ENCODE data around the gene THBS2.
A peak's percentile ranks its signal among the peaks of the same experiment; 100 is the strongest.
"Not testable (repeated sequence)": the region's sequence is repeated elsewhere in the genome, so short reads cannot be mapped to it uniquely, and the experiment has no call there.

THBS2 gene

DNA sequence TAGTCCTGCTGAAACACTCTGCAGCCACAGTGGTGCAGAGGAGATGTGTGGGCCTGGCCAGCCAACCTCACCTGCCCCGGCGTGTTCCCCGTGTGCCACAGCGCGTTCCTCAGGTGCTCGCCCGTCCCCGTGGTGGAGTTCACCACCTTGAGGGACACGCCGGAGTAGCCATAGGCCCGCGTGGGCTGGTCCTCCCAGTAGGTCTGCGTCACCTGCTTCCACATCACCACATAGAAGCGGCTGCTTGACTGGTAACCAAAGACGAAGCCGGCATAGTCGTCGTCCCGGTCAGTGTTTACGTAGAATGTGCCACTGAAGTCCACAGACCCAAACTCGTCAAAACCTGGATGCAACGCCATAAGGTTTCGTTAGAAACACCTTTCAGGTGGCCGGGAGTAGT lies 31.5 kb downstream of the THBS2 start:
- in situ Hi-C loops (cut with HindIII; ENCODE audit: low pct_ligation_motif_present, low pct_unique_long_range_greater_than_20kb, low sequenced_read_pairs): no loop called here
- DNase-seq: no peak

DNA sequence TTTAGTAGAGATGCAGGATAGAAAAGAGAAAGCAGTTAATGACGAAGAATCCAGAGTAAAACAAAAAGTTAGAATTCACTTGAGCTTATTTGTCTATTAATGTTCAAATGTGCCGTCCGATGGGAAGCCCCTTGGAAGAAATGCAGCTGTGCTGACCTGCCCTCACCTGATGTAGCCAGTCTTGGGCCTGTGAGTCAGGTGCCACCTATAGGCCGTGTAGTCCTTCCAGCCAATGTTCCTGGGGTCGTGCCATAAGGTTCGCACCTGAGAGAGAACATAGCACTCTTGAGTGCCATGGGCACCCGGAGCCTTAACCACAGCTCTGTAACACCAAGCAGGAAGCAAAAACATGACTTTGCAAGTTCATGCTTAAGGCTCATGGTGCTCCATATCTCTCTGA lies 32.4 kb downstream of the THBS2 start:
- DNase-seq: no peak
- in situ Hi-C loops (cut with HindIII; ENCODE audit: low pct_ligation_motif_present, low pct_unique_long_range_greater_than_20kb, low sequenced_read_pairs): no loop called here

GRCh38 chr6:169220068-169220964 lies 33.3 kb downstream of the THBS2 start:
- in situ Hi-C loops (cut with HindIII; ENCODE audit: low pct_ligation_motif_present, low pct_unique_long_range_greater_than_20kb, low sequenced_read_pairs): no loop called here
- no peak for DNase-seq

DNA sequence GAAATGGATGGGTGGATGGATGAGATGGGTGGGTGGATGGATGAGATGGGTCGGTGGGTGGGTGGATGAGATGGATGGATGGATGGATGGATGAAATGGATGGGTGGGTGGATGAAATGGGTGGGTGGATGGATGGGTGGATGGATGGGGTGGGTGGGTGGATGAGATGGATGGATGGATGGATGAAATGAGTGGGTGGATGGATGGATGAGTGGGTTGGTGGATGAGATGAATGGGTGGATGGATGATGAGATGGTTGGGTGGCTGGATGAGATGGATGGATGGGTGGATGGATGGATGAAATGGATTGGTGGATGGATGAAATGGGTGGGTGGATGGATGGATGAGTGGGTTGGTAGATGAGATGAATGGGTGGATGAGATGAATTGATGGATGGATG lies 35.7 kb downstream of the THBS2 start:
- in situ Hi-C loops (cut with HindIII; ENCODE audit: low pct_ligation_motif_present, low pct_unique_long_range_greater_than_20kb, low sequenced_read_pairs): no loop called here

DNA sequence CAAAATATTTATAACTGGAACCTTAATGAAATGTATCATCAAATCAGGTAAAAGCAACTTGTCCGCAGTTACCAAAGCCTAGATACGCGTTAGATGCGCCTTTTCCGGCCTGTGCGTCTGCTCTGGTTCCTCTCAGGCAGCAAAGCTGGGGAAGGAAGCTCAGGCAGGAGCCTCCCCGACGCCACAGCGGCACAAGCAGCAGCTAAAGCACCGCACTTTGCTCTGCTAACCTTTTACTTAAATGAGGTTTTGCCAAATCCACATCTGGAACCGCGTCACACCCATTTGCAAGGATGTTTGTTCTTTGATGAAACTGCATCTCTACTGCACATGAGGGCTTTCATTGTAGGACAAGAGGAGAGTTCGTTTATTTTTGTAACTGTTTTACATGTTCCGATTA lies 36.8 kb downstream of the THBS2 start:
- no peak for DNase-seq
- in situ Hi-C loops (cut with HindIII; ENCODE audit: low pct_ligation_motif_present, low pct_unique_long_range_greater_than_20kb, low sequenced_read_pairs): no loop called here

More for the DNA sequence above, 35.7 kb downstream of the THBS2 start:
- DNase-seq: no peak

DNA sequence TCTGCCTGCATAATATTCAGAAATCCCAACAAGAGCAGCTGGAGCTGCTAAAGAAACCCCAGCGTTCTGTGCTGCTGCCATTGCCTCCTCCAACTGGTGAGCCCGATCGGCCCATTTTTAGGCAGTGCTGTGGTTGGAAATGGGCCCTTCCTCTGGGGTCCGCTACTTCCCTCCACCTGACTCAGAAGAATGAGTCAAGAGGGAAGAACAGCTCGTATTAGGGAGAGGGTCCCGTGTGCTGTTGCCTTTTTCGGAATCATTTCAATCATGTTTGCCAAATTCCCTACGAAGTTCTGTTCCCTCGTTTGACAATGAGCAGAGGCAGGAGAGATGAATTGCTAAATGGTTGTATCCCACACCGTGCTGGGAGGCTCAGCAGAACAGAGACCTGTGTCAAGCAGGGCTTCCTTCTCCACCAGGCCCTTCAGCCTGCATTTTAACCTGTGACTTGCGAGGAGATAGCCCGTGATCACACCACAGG lies 38.4 kb downstream of the THBS2 start:
- no peak for DNase-seq
- in situ Hi-C loops (cut with HindIII; ENCODE audit: low pct_ligation_motif_present, low pct_unique_long_range_greater_than_20kb, low sequenced_read_pairs): no loop called here

- in situ Hi-C loops (cut with HindIII; ENCODE audit: low pct_ligation_motif_present, low pct_unique_long_range_greater_than_20kb, low sequenced_read_pairs): not testable (repeated sequence)
- peak; percentile 16 for DNase-seq
Measured at GRCh38 chr6:169214789-169215188, 38.9 kb downstream of the THBS2 start.

- in situ Hi-C loops (cut with HindIII; ENCODE audit: low pct_ligation_motif_present, low pct_unique_long_range_greater_than_20kb, low sequenced_read_pairs): no loop called here
Measured at GRCh38 chr6:169213814-169214520, 39.7 kb downstream of the THBS2 start.

GRCh38 chr6:169212897-169213813 lies 40.5 kb downstream of the THBS2 start:
- in situ Hi-C loops (cut with HindIII; ENCODE audit: low pct_ligation_motif_present, low pct_unique_long_range_greater_than_20kb, low sequenced_read_pairs): no loop called here
- DNase-seq: peak; percentile 87

More at GRCh38 chr6:169213814-169214520, 39.7 kb downstream of the THBS2 start:
- no peak for DNase-seq

DNA sequence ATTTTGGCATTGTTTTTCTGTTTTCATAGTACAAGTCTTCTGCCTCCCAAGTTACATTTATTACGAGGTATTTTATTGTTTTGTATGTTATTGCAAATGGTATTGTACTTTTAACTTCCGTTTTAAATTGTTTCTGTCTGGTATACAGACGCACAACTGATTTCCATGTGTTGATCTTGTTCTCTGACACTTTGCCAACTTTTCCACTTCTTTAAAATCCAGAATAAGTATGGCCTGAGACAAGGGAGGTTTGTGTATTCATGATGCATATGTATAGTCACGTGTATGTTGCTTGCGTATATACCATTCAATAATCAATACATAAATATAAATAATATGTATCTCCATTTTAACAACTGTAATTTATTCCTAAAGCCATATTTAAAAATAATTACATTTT lies 41.2 kb downstream of the THBS2 start:
- in situ Hi-C loops (cut with HindIII; ENCODE audit: low pct_ligation_motif_present, low pct_unique_long_range_greater_than_20kb, low sequenced_read_pairs): no loop called here
- DNase-seq: no peak

DNA sequence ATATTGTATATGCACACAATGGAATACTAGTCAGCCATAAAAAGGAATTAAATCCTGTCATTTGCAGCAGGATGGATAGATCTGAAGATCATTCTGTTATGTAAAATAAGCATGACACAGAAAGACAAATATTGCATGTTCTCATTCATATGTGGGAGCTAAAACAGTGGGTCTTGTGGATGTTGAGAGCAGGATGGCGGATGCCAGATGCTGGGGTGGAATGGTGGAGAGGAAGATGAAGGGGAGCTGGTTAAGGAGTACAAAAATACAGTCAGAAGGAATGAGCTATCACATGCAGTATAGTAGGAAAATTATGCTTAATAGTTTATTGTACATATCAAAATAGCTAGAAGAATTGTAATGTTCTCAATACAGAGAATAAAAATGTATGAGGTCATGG lies 41.8 kb downstream of the THBS2 start:
- no peak for DNase-seq
- in situ Hi-C loops (cut with HindIII; ENCODE audit: low pct_ligation_motif_present, low pct_unique_long_range_greater_than_20kb, low sequenced_read_pairs): no loop called here

DNA sequence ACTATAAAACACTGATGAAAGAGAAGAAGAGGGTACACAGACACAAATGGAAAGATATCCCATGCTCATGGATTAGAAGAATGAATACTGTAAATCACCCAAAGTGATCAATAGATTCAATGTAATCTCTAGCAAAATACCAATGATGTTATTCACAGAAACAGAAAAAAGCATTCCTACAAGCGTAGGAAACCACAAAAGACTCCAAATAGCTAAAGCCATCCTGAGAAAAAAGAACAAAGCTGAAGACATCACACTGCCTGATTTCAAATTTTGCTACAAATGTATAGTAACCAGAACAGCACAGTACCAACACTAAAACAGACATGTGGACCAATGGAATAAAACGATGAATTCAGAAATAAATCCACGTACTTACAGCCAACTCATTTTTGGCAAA lies 43.0 kb downstream of the THBS2 start:
- DNase-seq: no peak
- in situ Hi-C loops (cut with HindIII; ENCODE audit: low pct_ligation_motif_present, low pct_unique_long_range_greater_than_20kb, low sequenced_read_pairs): no loop called here

DNA sequence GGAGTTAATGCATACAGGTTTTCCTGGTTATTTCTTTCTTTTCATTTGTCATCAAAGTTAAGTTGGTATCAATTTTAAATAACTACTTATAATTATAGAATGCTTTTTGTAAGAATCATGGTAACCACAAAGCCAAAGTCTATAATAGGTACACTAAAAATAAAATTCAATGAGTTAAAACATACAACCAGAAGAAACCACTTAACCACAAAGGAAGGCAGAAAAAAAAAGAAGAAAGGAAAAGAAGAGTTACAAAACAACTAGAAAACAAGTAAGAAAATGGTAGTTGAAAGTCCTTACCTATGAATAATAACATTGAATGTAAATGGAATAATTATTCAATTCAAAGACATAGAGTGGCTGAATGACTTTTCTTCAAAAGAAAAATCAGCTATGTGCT lies 45.6 kb downstream of the THBS2 start:
- DNase-seq: no peak
- in situ Hi-C loops (cut with HindIII; ENCODE audit: low pct_ligation_motif_present, low pct_unique_long_range_greater_than_20kb, low sequenced_read_pairs): no loop called here

DNA sequence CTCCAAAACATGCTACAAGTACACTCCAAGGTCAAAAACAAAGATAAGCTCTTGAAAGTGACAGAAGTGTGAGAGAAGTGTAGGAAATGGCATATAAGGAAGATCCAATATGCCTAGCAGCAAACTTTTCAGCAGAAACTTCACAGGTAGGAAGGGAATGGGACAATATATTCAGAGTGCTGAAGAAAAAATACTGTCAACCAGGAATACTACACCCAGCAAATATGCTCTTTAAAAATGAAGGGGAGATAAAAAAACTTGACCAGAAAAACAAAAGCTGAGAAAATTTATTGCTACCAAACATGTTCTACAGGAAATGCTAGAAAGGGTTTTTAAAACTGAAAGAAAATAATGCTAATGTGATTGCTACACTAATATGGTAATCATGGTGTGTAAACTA lies 46.2 kb downstream of the THBS2 start:
- DNase-seq: no peak
- in situ Hi-C loops (cut with HindIII; ENCODE audit: low pct_ligation_motif_present, low pct_unique_long_range_greater_than_20kb, low sequenced_read_pairs): no loop called here

DNA sequence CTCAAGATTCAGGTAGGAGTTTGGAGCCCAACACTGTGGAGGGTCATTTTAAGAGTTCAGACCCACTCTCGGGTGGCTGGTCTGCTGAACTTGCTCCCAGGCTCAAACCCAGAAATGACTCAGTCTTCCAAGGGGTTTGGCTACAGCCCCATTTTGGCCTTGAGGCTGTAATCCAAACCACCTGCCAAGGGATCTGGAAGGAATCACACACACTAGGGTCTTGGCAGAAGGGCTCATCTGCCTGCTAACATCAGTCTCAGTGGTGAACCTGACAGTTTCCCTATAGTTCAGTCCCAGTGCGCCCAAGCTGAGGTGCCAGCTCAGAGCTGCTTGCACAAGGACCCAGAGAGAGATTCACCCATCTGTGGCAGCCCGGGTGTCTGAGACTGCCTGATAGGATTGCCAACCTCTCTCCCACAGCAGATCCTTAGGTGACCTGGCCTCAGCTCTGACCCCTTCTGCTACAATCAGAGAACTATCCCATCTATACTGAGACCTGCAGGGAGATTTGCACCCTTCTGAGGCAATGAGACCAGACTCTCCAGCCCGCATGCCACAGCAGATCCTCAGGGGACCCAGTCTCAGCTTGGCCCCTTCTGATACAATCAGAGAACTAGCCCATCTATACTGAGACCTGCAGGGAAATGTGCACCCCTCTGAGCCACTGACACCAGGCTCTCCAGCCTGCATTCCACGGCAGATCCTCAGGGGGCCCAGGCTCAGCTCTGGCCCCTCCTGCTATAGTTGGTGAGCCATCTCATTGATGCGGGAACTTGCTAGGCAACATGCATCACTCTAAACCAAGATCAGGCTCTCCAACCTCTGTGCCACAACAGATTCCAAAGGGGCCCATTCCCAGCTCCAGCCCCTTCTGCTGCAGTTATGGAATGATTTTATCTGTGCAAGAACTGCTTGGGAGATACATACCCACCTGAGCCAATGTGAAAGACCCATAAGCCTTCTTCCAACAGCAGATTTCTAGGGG lies 48.2 kb downstream of the THBS2 start:
- in situ Hi-C loops (cut with HindIII; ENCODE audit: low pct_ligation_motif_present, low pct_unique_long_range_greater_than_20kb, low sequenced_read_pairs): no loop called here
- no peak for DNase-seq

- in situ Hi-C loops (cut with HindIII; ENCODE audit: low pct_ligation_motif_present, low pct_unique_long_range_greater_than_20kb, low sequenced_read_pairs): no loop called here
- DNase-seq: no peak
Measured at GRCh38 chr6:169204167-169204566, 49.5 kb downstream of the THBS2 start.

DNA sequence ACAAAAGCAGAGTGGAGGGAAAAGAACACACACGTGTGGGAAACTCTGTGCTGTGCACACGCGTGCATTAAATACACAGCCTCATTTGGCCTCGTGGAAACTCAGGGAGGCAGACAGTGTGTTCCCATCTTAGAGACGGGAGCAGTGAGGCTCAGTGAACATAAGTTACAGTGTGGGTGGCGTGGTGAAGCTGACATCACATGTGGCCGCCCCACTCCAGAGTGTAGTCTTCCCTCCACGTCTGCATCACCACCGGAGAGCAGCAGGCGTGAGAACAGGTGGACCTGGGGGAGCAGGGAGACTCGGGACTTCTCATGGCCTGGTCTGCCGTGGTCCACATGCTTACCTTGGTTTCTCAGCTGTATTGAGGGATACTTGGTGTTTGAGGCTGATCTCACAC lies 51.7 kb downstream of the THBS2 start:
- no peak for DNase-seq
- in situ Hi-C loops (cut with HindIII; ENCODE audit: low pct_ligation_motif_present, low pct_unique_long_range_greater_than_20kb, low sequenced_read_pairs): no loop called here

All from ACHN (cell line).